Measurements from ENCODE around the gene TUBGCP4. TPM values are rescaled to one million over a fixed set of nuclear protein-coding genes. Genes with fewer than 3 reads are reported as not detected.

TUBGCP4 gene
- total RNA-seq, 1 donor from 2014 or later, result 11.1 TPM

DNA sequence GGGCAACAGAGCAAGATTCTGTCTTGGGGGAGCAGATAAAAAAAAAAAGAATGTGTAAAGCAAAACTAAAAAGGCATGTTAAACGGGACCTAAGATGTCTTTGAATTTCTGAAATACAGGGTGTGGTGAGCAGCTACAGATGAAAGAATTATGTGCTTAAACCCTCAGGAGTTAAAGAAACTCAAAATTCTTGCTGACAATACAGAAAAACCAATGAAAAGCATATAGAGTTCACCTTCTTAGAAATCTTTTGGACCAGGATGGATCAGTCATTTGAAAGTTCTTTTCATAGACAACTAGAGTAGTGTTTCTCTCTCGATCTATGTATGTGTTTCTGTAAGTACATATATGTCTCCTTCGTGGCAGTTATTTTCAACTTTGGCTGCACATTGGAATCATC, 31.4 kb downstream of the TUBGCP4 start:
- no peak for DNase-seq (ENCODE audit: low spot score)

DNA sequence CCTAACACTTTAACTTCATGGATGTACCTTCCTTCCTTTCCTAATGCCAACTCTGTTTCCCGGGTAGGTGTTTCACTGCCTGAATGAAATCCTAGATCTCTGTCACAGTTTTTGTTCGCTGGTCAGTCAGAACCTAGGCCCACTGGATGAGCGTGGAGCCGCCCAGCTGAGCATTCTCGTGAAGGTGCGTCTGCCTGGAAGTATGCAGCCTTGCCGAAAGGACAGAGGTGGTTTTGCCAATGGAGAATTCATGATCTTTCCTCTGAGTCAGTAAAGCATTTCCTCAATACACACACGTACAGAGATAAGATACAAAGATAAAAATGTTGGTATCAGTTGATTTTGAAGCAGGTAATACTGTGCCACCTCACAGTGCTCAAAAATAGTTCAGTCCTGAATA, 32.7 kb downstream of the TUBGCP4 start:
- DNase-seq (ENCODE audit: low spot score), result no peak

DNA sequence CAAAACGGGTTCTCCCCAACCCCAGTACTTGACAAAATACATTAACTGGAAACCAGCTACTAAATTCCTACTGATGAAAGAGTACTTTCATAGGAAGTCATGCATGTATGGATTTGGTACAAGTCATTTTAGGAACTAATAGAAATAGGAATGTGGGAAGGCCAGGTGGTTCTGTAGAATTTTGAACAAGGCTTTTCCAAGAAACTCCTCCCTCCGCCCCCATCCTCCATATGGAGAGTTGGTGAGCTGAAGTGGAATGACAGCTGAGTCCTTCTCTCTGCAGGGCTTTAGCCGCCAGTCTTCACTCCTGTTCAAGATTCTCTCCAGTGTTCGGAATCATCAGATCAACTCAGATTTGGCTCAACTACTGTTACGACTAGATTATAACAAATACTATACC, 33.2 kb downstream of the TUBGCP4 start:
- DNase-seq (ENCODE audit: low spot score), result no peak

DNA sequence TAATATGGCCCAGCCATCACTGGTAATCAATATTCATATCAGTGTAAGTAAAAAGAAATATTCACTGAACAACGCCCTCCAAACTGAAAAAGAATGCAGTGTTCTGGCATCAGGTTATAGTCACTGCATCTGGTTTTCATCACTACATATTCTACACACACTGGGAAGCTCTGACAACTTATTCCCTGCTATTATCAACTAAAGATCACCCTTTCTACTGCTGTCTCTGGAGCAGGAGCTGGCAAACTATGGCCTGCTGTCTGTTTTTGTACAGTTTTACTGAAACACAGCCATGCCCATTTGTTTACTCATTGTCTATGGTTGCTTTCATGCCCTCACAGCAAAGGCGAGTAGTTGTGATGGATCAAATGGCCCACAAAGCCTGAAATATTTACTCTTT, 35.3 kb downstream of the TUBGCP4 start:
- DNase-seq (ENCODE audit: low spot score), result peak; percentile 64

DNA sequence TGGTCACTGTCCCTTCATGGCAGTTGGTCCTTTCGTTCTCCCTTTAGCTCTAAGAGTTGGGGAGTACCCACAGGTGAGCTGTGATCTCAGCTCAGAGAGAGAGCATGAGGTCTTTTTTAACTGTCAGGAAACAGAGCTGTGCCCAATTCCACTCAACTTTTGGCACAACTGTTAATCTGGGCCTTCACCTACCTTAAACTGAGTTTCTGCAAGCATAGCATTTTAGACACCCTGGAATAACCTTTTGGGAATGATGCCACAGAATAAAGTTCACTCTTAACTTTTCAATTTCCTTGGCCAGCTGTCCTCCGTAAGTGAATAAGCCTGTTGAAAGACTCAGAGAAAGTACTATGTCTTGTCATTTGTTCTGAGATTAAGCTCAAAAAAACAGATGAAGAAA, 35.9 kb downstream of the TUBGCP4 start:
- DNase-seq (ENCODE audit: low spot score), result no peak

DNA sequence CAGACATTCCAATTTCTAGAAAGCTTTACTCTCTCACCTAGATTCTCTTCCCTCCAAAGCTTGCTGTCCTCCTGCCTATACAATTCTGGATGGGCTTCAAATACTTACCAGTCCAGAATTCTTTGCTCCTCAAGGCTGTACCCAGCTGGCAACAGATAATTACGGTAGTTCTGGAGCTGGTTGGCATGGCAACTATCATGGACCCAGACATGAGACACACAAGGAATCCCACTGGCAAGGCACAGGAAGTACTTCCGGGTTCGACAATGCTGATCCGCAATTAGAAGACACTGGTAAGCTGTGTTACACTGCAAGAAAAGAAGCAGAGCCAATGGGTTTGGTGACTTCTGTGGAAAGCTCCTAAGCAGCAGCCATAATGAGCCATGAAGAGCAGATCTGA, 37.9 kb downstream of the TUBGCP4 start:
- no peak for DNase-seq (ENCODE audit: low spot score)

DNA sequence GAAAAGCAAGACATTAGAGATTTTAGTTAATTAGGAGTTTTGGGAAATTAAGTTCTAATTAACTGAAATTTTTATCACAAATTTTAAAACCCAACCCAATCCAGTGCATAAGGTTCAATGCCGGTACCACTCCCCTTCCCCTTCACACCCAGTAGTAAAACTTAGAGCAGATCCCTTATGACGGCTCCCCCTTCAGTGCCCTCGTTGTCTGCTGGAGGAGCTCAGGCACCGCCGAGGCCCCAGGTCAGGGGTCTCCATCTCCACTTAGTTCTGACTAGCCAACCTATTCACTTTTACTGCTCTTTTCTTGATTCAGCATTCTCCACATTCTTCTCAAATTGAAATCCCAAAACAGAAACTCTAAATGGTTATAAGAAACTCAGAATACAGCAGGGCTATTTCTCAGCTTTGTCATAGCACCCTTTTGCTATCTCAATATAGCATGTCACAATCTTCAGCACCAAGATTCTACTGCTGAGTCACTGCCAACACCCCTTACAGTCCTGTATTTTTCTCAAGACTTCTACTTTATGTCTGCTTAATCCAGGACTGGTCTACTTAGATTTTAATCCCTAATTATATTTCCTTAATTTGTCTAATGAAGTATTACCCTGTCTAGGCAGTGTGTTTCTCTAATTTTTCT, 39.8 kb downstream of the TUBGCP4 start:
- DNase-seq (ENCODE audit: low spot score), result no peak

DNA sequence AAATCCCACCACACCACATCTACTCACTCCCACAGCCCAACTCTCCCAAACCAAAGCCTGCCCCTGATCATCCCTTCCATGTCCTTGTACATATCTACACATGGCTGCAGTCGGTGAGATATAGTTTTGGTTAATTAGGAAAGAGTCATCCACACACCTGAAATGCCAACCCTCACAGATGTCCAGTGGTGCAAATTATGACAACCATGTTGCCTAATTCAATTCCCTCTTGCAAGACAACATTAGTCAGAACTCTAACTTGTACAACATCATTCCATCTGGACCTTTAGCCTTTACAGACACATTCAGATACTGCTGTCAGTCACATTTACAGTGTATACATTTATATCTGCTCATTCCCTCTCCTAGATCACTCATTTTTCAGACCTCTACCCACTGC, 41.2 kb downstream of the TUBGCP4 start:
- DNase-seq (ENCODE audit: low spot score), result no peak

DNA sequence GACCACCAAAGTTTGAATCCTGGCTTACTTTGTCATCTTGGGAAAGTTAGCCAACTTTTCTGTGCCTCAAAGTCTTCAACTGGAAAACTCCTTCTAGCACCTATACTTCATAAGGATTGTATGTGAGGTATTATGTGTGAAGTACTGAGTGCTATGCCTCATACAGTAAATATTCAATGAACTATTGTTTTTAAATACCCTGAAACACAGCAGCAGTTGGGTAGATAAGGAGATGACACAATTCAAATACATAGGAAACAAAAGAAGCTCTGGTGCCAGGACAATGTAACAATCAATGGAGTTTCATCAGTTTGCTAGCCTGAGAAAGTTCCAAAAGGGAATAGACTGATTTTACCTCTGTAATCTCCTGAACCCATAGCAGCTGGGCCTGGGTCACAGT, 43.3 kb downstream of the TUBGCP4 start:
- no peak for DNase-seq (ENCODE audit: low spot score)

DNA sequence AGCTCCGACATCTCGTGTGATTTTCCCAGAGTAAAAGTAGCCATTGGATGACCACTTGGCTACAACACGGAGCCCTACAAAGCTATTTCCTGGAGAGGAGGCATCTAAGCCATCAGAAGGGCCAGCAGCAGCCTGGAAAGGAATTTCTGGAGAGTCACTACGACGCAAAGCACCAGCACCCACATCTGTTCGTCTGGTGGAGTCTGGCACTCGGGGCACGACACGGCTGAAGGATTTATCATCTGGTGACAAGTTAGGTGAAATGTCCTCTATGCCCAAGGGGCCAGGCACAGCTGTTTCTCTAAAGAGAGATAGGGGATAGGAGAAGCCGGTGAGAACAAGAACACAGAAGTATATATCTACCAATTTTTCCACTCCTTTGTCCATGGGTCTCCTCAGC, 49.5 kb downstream of the TUBGCP4 start:
- no peak for DNase-seq (ENCODE audit: low spot score)

DNA sequence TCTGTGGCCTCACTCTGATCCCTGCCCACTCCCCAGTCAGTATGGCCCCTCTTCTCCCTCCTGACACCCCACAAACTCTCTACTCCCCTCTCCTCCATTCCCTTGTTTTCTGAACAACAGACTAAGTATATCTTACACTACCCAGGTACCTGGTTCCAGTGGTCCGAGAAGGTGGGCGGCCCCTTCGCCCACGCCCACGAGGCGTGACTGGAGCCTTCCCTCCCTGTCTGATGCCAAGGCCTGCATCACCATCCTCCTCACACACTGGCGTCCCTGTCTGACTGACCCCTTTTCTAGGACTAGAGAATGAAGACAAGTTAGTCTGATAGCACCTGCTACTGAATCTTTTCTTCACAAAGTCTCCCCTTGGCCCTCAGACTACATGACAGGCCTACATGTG, 50.0 kb downstream of the TUBGCP4 start:
- DNase-seq (ENCODE audit: low spot score), result no peak

DNA sequence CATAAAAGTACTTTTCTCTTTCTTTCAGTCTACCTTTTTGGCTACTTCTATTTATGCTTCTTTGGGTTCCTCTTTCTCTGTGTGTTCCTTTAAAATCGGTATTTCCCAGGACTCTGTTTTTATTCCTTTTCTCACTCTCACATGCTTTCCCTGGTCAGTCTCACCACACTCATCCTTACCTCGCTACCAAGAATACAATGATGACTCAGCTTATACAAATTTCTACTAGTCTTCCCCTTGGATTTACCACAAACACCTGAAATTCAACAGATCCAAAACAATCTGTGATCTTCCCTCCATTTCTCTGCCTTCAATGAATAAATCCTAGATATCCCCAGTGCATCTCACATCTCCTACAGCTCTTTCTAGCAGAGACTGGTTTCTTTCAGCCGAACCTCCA, 52.9 kb downstream of the TUBGCP4 start:
- no peak for DNase-seq (ENCODE audit: low spot score)

DNA sequence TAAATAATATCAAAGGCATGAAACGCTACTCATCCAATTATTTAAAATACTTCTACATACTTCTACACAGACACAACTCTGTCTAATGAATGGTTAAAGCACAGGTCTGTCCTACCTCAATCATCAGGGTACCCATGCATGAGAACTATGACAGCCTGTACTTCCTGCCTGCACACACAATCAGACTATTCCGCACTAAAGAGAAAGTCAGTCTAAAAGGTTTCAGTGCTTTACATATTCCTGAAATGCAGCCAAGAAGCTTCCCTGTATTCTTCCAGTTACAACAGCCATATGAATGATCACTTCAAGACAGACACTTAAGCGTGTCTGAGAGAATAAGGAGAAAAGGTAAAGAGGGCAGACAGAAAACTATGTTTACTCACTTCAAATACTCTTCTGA, 58.8 kb downstream of the TUBGCP4 start:
- no peak for DNase-seq (ENCODE audit: low spot score)

DNA sequence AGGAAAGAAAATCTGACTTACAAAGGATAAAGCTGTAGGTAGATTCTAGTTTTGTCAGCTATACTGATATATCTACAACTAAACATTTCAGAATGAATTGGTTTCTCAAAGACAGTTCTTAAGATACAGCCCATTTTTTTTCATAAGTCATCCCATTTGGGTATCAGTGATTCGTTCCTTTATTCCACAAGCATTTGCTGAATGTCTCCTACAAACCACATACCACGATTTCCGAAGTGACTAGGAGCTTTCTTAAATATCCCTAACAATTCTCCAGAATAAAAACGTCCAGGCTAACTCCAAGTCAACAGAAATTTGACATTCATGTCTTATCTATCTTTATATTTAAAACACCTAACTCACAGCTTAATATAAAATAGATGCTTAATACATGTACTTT, 62.3 kb downstream of the TUBGCP4 start:
- DNase-seq (ENCODE audit: low spot score), result no peak

DNA sequence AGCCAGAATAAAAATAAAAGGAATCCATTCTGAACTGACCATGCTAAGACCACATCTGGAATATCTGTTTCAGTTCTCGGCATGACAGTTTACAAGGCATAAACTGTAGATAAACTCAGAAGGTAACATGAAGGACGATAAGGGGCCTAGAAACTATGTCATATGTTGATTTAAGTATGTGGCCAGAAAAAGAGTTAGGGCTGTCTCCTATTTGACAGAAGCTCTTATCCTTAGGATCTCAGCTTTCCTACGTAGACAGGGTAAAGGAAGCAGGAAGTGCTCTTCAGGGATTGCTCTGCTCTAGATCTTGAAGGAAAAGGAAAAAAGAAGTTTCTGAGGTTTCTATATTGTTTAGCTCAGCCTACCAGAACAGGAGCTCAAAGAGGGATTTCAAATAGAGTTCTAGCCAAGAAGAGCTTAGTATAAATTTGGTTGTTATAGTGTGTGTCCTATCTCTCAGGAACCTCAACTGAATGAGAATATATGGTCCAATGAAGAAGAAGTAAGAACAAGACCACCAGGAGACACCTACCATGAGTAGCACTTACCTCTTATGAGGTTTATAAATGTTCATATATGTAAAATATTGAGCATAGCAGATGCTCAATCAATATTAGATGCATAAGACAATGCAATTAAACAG, 62.9 kb downstream of the TUBGCP4 start:
- no peak for DNase-seq (ENCODE audit: low spot score)

DNA sequence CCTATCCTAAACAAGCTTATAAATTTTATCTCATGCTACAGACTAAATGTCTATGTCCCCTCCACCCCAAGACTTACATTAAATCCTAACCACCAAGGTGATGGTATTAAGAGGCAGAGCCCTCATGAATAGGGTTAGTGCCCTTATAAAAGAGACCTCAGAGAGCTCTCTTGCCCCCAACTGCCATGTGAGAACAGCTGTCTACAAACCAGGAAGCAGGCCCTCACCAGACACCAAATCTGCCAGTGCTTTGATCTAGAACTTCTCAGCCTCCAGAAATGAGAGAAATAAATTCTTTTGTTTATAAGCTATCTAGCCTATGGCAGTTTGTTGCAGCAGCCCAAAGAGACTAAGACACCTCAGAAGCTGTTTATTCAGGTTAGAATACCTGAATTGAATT, 63.5 kb downstream of the TUBGCP4 start:
- no peak for DNase-seq (ENCODE audit: low spot score)

DNA sequence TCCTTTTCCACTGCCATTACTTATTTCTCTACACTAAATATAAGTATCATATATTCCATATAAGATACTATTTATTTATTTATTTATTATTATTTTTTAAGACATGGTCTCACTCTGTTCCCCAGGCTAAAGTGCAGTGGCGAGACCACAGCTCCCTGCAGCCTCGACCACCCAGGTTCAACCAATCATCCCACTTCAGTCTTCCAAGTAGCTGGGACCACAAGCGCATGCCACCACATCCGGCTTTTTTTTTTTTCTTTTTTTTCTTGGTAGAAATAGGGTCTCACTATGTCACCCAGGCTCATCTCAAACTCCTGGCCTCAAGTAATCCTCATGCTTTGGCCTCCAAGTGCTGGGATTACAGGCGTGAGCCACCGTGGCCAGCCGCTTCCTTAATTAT, 65.5 kb downstream of the TUBGCP4 start:
- no peak for DNase-seq (ENCODE audit: low spot score)

DNA sequence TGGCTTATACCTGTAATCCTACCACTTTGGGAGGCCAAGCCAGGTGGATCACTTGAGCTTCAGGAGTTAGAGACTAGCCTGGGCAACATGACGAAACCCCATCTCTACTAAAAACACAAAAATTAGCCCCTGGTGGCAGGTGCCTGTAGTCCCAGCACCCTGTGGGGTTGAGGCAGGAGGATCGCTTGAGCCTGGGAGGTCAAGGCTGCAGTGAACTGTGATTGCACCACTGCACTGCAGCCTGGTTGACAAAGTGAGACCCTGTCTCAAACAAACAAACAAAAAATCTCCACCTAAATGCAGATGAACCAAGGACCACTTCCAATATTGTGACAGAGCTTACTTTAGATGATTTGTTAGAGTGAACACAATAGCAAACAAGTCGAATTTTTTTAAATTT, 68.4 kb downstream of the TUBGCP4 start:
- DNase-seq (ENCODE audit: low spot score), result no peak

DNA sequence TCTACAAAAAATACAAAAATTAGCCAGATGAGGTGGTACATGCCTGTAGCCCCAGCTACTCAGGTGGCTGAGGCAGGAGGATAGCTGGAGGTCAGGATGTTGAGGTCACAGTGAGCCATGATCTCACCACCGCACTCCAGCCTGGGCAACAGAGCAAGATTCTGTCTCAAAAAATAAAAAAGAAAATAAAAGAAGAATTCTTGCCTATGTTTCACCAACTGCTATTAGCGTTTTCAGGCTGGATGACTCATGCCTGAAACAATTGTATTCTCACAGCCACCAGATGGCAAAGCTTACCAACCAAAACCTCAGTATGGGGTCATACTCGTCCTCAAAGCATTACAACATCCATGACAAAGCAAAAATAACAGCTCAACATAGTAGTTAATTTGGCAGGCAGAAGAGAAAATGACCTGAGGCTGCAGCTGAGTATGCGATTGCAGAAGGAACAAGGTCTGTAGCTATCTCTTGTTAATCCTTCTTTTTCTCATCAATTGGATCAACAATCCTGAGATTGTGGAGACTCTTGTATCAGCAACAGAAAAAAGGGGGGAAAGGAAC, 69.9 kb downstream of the TUBGCP4 start:
- peak; percentile 77 for DNase-seq (ENCODE audit: low spot score)

DNA sequence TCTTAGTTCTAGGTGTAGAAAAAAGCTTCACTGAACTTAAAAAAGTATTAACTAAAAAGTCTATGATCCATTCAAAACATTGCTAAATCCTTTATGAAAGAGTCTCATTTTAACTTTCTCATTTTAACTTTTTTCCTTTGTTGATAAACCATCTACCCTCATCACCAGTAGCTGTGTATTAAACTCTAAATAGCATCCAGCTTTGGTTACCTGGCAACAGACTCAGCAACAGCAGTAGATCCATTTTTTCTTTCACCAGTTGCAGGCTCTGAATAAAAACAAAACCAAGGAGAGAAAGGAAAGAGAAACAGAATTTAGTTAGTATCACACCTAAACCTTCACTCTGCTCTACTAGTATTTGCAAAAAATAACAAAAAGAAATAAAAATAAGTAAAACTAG, 70.4 kb downstream of the TUBGCP4 start:
- DNase-seq (ENCODE audit: low spot score), result no peak

DNA sequence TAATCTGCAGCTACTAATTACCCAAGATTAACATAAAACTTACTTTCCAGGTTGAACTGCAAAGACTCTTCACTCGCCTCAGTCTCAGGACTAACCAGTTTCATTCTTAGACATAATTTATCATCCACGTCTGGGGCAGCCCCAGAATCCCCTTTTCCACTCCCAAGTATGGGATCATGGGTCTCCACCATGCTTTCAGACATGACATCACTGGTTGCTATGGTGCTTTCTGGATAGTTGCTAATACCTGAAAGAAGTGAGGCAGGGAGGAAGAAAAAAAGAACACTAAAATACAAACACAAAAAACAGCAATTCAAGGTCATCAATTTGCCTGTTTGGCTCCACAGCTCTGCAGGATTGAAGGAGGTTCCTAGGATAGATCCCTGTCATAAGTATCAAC, 75.4 kb downstream of the TUBGCP4 start:
- no peak for DNase-seq (ENCODE audit: low spot score)

DNA sequence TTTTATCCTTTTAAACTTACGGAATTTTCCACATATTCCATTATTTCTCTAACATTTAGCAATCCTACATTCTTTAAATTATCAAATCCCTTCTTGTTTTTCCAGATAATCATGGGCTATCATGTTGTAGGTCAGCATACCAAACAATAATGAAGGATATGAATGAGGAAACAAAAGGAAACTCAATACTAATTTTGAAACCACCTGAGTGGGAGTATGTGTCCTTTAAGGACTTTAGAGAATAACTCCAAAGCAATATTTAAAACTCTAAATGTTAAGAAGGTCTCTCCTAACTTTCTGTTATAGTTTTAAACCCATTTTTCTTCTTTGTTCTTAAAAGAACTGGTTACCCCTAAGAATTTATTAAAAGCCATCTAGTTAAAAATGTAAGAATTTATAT, 79.1 kb downstream of the TUBGCP4 start:
- DNase-seq (ENCODE audit: low spot score), result no peak

Measured in umbilical cord (tissue), 2 donors.